ENCODE data around the gene PASK. TPM values are rescaled to one million over a fixed set of nuclear protein-coding genes. Genes with fewer than 3 reads are reported as not detected.

The PASK gene
- total RNA-seq, 1 donor, result 21.9 TPM

DNA sequence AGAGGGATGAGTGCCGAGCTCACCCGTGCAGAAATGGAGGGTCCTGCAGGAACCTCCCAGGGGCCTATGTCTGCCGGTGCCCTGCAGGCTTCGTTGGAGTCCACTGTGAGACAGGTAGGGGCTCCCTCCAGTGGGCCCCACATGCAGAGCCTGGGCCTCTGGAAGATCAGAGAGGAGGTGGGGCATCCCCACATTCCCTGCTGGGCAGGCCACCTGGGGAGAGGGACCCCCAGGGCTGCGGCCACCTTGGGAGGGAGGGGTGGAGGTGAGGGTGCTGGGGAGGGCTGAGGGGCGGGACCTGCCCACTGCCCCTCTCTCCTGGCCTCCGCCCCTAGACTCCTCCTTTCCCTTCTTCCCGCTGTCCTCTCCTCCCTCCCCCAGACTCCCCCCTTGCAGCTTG is 85.7 kb downstream of the PASK start:
- DNase-seq (ENCODE audit: low read depth), result no peak
- TF ChIP-seq CTCF (IDR thresholded peaks at IDR 0.05; ENCODE audit: insufficient read depth, low read length), result no peak
- H3K4me3 ChIP-seq (ENCODE audit: low read depth, low read length), result no peak overlapping the region

DNA sequence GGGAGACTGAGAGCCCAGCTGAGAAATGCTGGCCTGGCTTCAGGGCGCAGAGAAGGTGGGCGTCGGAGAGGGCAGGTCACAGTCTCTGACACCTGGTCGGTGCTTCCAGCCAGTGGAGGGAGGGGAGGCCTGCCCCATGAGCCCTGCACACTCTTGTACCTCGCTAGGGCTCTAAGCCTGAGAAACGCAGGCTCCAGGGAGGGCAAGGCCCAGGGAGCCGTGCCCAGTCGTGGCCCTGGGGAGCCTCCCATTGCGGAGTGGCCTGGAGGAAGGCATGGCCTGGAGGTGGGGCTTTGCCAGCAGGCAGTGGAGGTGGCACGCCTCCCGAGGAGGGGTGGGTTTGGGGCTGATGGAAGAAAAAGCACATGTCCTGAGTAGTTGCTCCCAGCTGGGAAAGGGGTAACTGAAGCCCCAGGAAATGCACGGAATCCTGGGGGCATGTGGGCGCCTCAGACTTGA is 86.2 kb downstream of the PASK start:
- no peak for DNase-seq (ENCODE audit: low read depth)
- no peak overlapping the region for H3K4me3 ChIP-seq (ENCODE audit: low read depth, low read length)
- no peak for TF ChIP-seq CTCF (IDR thresholded peaks at IDR 0.05; ENCODE audit: insufficient read depth, low read length)

GRCh38 chr2:241062389-241063092 is 86.7 kb downstream of the PASK start:
- no peak overlapping the region for H3K4me3 ChIP-seq (ENCODE audit: low read depth, low read length)
- no peak for TF ChIP-seq CTCF (IDR thresholded peaks at IDR 0.05; ENCODE audit: insufficient read depth, low read length)
- no peak for DNase-seq (ENCODE audit: low read depth)

DNA sequence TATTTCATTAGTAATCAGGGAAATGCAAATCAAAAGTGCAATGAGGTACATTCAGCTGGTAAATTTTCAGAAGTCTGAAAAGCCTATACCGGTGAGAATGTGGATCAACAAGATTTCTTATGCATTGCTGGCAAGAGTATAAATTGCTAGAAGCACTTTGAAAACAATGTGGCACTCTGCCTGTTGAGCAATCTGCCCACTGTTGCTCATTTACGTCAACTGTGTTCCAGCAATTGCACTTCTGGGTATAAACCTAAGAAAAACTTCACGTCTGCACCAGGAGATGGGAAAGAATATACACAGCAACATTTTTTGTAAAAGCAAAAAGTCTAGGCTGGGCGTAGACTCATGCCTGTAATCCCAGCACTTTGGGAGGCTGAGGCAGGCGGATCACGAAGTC is 88.0 kb downstream of the PASK start:
- TF ChIP-seq CTCF (IDR thresholded peaks at IDR 0.05; ENCODE audit: insufficient read depth, low read length), result no peak
- H3K4me3 ChIP-seq (ENCODE audit: low read depth, low read length), result no peak overlapping the region
- peak; percentile 56 for DNase-seq (ENCODE audit: low read depth)

Small RNA genes within 50 kb of the gene (small RNA-seq; reads per million reads assigned to genes)
- not detected for gene AC005237.2

Other genes starting within 250 kb of the PASK start
- under 0.01 and 0.41 TPM in 2 replicates for gene CROCC2, start 243.1 kb downstream of the PASK start, total RNA-seq (ENCODE audit: low replicate concordance)
- 77.5 and 105 TPM in 2 replicates for gene SNED1, start 150.9 kb downstream of the PASK start, total RNA-seq (ENCODE audit: low replicate concordance)
- 36.5 and 73.4 TPM in 2 replicates for gene MTERF4, start 47.2 kb downstream of the PASK start, total RNA-seq (ENCODE audit: low replicate concordance)
- gene PPP1R7, start 995 bp upstream of the PASK start, total RNA-seq (ENCODE audit: low replicate concordance), result 41.2 and 70.0 TPM in 2 replicates
- gene ANO7, start 39.2 kb upstream of the PASK start, total RNA-seq (ENCODE audit: low replicate concordance), result 1.1 and 1.7 TPM in 2 replicates
- 929 and 1,195 TPM in 2 replicates for gene HDLBP, start 166.2 kb upstream of the PASK start, total RNA-seq (ENCODE audit: low replicate concordance)
- 472 and 546 TPM in 2 replicates for gene SEPTIN2, start 166.5 kb upstream of the PASK start, total RNA-seq (ENCODE audit: low replicate concordance)
- 27.2 and 41.0 TPM in 2 replicates for gene FARP2, start 206.8 kb upstream of the PASK start, total RNA-seq (ENCODE audit: low replicate concordance)